Endothelial cell of umbilical vein (primary cell): Measurements from ENCODE around the gene ENKUR. TPM values are rescaled to one million over a fixed set of nuclear protein-coding genes. Genes with fewer than 3 reads are reported as not detected.
A peak's percentile ranks its signal among the peaks of the same experiment; 100 is the strongest.

Experiments
- BruUV-seq: library from RNA; stranded (reverse); fragments of 400-500 nt; replicated peaks from 2 replicates; lab custom pipeline; 2021; lab: Mats Ljungman, UMichigan
- CTCF ChIA-PET: fragments of 300-600, 350-600 bp; sonication (Branson Sonifier 250); formaldehyde crosslinking; loops from one replicate; lab custom pipeline; 2021; ENCODE audit warnings: antibody characterized with exemption, inconsistent platforms; lab: Charles Lee
- POLR2A ChIA-PET: fragments of 300-600, 350-600 bp; sonication (Branson Sonifier 250); formaldehyde crosslinking; loops from one replicate; lab custom pipeline; 2021; ENCODE audit warnings: antibody characterized with exemption, inconsistent platforms; lab: Charles Lee
- DNase-seq: peaks from one replicate; pipeline ENCODE4 v3.0.0-alpha.2; 2011; ENCODE audit warnings: low read depth, low spot score
- FAIRE-seq: peaks from 2 replicates; lab custom pipeline; 2011; peaks lifted over from hg19 to GRCh38; lab: Jason Lieb, UNC
- H2AFZ ChIP-seq: 2 replicates; pipeline ENCODE4 v1.6.0; 2012; ENCODE audit warnings: low read depth, low read length, control low read depth, inconsistent platforms
- H3K27ac ChIP-seq: 2 replicates; pipeline ENCODE4 v1.5.1; 2011; ENCODE audit warnings: low read depth, mild to moderate bottlenecking, control low read depth, low read length, moderate library complexity; ENCODE audit not compliant: insufficient read depth
- H3K27me3 ChIP-seq, 2 experiments: 2 replicates each; pipeline versions ENCODE4 v1.6.0 to v1.6.1; 2011; ENCODE audit warnings: low read length in 2 of 2, mixed read lengths in 1 of 2; ENCODE audit not compliant: control insufficient read depth in 2 of 2, insufficient read depth in 2 of 2
- H3K36me3 ChIP-seq, 2 experiments: 2 replicates in 1 of 2; 3 replicates in 1 of 2; pipeline ENCODE4 v1.5.1; 2011; ENCODE audit warnings: low read length in 2 of 2, mild to moderate bottlenecking in 1 of 2, moderate library complexity in 1 of 2; ENCODE audit not compliant: control insufficient read depth in 2 of 2, insufficient read depth in 2 of 2; ENCODE audit errors: extremely low read depth in 1 of 2
- H3K4me1 ChIP-seq: 3 replicates; pipeline ENCODE4 v1.5.1; 2011; ENCODE audit warnings: mild to moderate bottlenecking, low read length; ENCODE audit not compliant: control insufficient read depth, insufficient read depth; ENCODE audit errors: extremely low read depth
- H3K4me2 ChIP-seq: 2 replicates; pipeline ENCODE4 v1.6.1; 2011; ENCODE audit warnings: low read length, control low read depth, mixed read lengths; ENCODE audit not compliant: insufficient read depth
- H3K4me3 ChIP-seq, 3 experiments: fragments of 200-600 bp in 1 of 3; sonication (generic), shearing (Covaris generic) in 1 of 3; replicated peaks in 1 of 3; 2 replicates each; pipeline ENCODE4 v1.5.1; 2011 to 2016; ENCODE audit warnings: control low read depth in 3 of 3, low read length in 3 of 3, mild to moderate bottlenecking in 2 of 3, inconsistent platforms in 1 of 3, low read depth in 1 of 3, moderate library complexity in 1 of 3; ENCODE audit not compliant: insufficient read depth in 1 of 3
- H3K79me2 ChIP-seq: 2 replicates; pipeline ENCODE4 v1.6.0; 2012; ENCODE audit warnings: low read length, inconsistent platforms; ENCODE audit not compliant: control insufficient read depth, insufficient read depth
- H3K9ac ChIP-seq: replicated peaks from 2 replicates; pipeline ENCODE3; 2011; ENCODE audit warnings: low read length, control low read depth; ENCODE audit not compliant: insufficient read depth; ENCODE audit errors: extremely low read depth
- H3K9me1 ChIP-seq: replicated peaks from 3 replicates; pipeline ENCODE4 v1.6.0; 2011; ENCODE audit warnings: mild to moderate bottlenecking, low read length; ENCODE audit not compliant: control insufficient read depth, insufficient read depth; ENCODE audit errors: extremely low read depth
- H3K9me3 ChIP-seq: replicated peaks from 2 replicates; pipeline ENCODE4 v1.5.1; 2012; ENCODE audit warnings: low read length, inconsistent platforms; ENCODE audit not compliant: control insufficient read depth, insufficient read depth
- H4K20me1 ChIP-seq: replicated peaks from 2 replicates; pipeline ENCODE3; 2011; ENCODE audit warnings: mild to moderate bottlenecking, low read length; ENCODE audit not compliant: control insufficient read depth, insufficient read depth; ENCODE audit errors: extremely low read depth
- CTCF ChIP-seq, 2 donors: IDR thresholded peaks; 1 replicate in 1 of 2; 2 replicates in 1 of 2; pipeline ENCODE4 v1.5.1; 2011; ENCODE audit warnings: low read length in 2 of 2, mild to moderate bottlenecking in 2 of 2, moderate library complexity in 2 of 2, control low read depth in 1 of 2, inconsistent platforms in 1 of 2, low read depth in 1 of 2; ENCODE audit not compliant: insufficient read depth in 1 of 2; ENCODE audit errors: extremely low read depth in 1 of 2
- EZH2 ChIP-seq: IDR thresholded peaks from 2 replicates; pipeline ENCODE4 v1.6.1; 2012; ENCODE audit warnings: borderline replicate concordance, low read depth, mild to moderate bottlenecking, moderate library complexity, low read length, inconsistent platforms; ENCODE audit not compliant: severe bottlenecking
- FOS ChIP-seq: IDR thresholded peaks from 2 replicates; pipeline ENCODE4 v1.6.1; 2011; ENCODE audit warnings: mild to moderate bottlenecking, low read length, moderate library complexity, borderline replicate concordance; ENCODE audit not compliant: insufficient read depth
- GATA2 ChIP-seq: IDR thresholded peaks from 2 replicates; pipeline ENCODE4 v1.7.0; 2011; ENCODE audit warnings: low read depth, mild to moderate bottlenecking, moderate library complexity, mixed read lengths, low read length; ENCODE audit not compliant: insufficient read length, insufficient read depth
- JUN ChIP-seq: IDR thresholded peaks from 2 replicates; pipeline ENCODE4 v1.6.1; 2011; ENCODE audit warnings: borderline replicate concordance, low read depth; ENCODE audit not compliant: insufficient read length, insufficient read depth
- MAX ChIP-seq: IDR thresholded peaks from 2 replicates; pipeline ENCODE4 v1.6.1; 2011; ENCODE audit not compliant: insufficient read depth, insufficient read length
- MYC ChIP-seq: IDR thresholded peaks from one replicate; pipeline ENCODE4 v1.6.1; 2011; ENCODE audit warnings: mild to moderate bottlenecking, low read depth, low read length
- POLR2A ChIP-seq: IDR thresholded peaks from 2 replicates; pipeline ENCODE4 v1.6.1; 2012; ENCODE audit warnings: low read depth, mild to moderate bottlenecking, control low read depth, low read length
- POLR2AphosphoS5 ChIP-seq: IDR thresholded peaks from 2 replicates; pipeline ENCODE4 v1.6.1; 2012; ENCODE audit warnings: low read depth, mild to moderate bottlenecking, control low read depth, low read length, moderate library complexity; ENCODE audit not compliant: insufficient read depth
- dilution Hi-C: fragments of 300-500 bp; cut with MboI; formaldehyde crosslinking; loops from one replicate; pipeline ENCODE4 v1.15.0; 2019; ENCODE audit warnings: low sequenced_read_pairs; ENCODE audit not compliant: extremely low pct_ligation_motif_present
- intact Hi-C: fragments of 100-400 bp; cut with micrococcal nuclease; formaldehyde crosslinking; loops from one replicate; pipeline ENCODE4 v1.10.0; 2022
- polyA plus RNA-seq, 4 experiments: library from polyadenylated mRNA; depleted of rRNA in 3 of 4; stranded (reverse) in 3 of 4; unstranded in 1 of 4; fragments of >200 nt; gene quantifications; 2 replicates each; pipeline versions ENCODE4 v1.2.1 to v1.2.3, GENCODE V29; 2011 to 2012; ENCODE audit warnings: missing spikeins in 1 of 4
- total RNA-seq: library from RNA; stranded (reverse); gene quantifications from 2 replicates; pipeline ENCODE4 v1.2.3, GENCODE V29; 2021

Gene ENKUR
- total and polyA plus RNA-seq, 2 donors (not counting 3 experiments of a cell fraction or from before 2014, with no cell fraction given): 0.07 to 0.35 TPM

DNA sequence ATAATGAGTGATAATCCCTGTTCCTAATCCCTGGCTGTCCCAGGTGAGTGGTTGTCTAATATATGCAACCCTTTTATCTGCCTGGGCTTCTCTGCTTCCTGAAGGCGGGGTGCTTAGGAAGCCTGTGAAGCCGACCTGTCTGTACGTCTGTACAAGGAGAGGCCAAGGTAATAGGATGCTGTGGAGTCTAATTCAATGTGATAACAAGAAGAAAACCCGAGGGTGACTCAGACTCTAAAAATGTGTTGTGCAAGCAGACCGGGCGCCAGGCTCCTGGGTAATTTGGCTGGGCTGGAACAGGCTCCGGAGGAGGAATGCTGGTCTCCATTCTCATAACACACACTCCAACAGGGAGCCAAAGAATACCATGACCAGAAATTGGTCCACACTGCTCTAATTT is 44.0 kb upstream of the ENKUR start:
- no peak overlapping the region for H3K9ac ChIP-seq
- CTCF ChIA-PET: no interaction called here
- no peak overlapping the region for H2AFZ ChIP-seq
- H3K36me3 ChIP-seq: no peaks in the 10 kb centered on the region
- DNase-seq (peak; percentile 50), FAIRE-seq (peak; percentile 87)
- no peaks in the 10 kb centered on the region for H3K9me3 ChIP-seq
- H3K79me2 ChIP-seq: no peaks in the 10 kb centered on the region
- peak overlapping the region; percentile 23 for H3K4me2 ChIP-seq
- H3K4me1 ChIP-seq: peaks cover 29% of the 10 kb centered on the region
- BruUV-seq: no TSS peak
- dilution Hi-C loops: no loop called here
- POLR2A ChIA-PET: no interaction called here
- H3K4me3 ChIP-seq: no peak overlapping the region
- H3K9me1 ChIP-seq: no peaks in the 10 kb centered on the region
- H3K27me3 ChIP-seq: no peaks in the 10 kb centered on the region
- intact Hi-C loops: no loop called here
- TF ChIP-seq GATA2: peak; percentile 65
- TF ChIP-seq MYC: no peak
- peak; percentile 59 for TF ChIP-seq JUN
- peak; percentile 46 for TF ChIP-seq POLR2AphosphoS5
- TF ChIP-seq FOS: peak; percentile 79
- TF ChIP-seq EZH2: no peak
- TF ChIP-seq POLR2A: no peak
- no peak for TF ChIP-seq MAX
- TF ChIP-seq CTCF (IDR thresholded peaks at IDR 0.05; ENCODE audit: extremely low read depth in 1 of 2, insufficient read depth in 1 of 2, low read depth in 1 of 2, low read length in 2 of 2): no peak
- H4K20me1 ChIP-seq: no peaks in the 10 kb centered on the region
- H3K27ac ChIP-seq: peak overlapping the region; percentile 93
